ENCODE results near the gene CIDEB.

Gene CIDEB

GRCh38 chr14:24279301-24280186 is 28.2 kb downstream of the CIDEB start:
- Histone ChIP-seq H4K20me1 (ENCODE audit: insufficient read depth, low read length) (no peaks in the 10 kb centered on the region), H3K27ac (ENCODE audit: low read length) (no peak overlapping the region), H3K27me3 (replicated peaks; ENCODE audit: insufficient read depth, low read length) (no peaks in the 10 kb centered on the region), H3K4me2 (ENCODE audit: low read depth, low read length) (no peak overlapping the region), H2AFZ (ENCODE audit: low read length) (0 out of 2 replicates have a peak overlapping the region, but pooled peaks have one; percentile 27), H3K79me2 (ENCODE audit: low read length) (no peaks in the 10 kb centered on the region), H3K36me3 (replicated peaks; ENCODE audit: insufficient read depth, low read length) (no peaks in the 10 kb centered on the region), H3K4me3 (ENCODE audit: low read length) (no peak overlapping the region), H3K9ac (ENCODE audit: low read length) (no peak overlapping the region), H3F3A (ENCODE audit: insufficient read depth, low read length) (no peaks in the 10 kb centered on the region), H3K9me3 (replicated peaks; ENCODE audit: insufficient read depth, low read length) (no peaks in the 10 kb centered on the region), H3K9me2 (replicated peaks; ENCODE audit: insufficient read depth, low read length) (no peaks in the 10 kb centered on the region), H3K4me1 (ENCODE audit: low read length) (peaks cover 7% of the 10 kb centered on the region; the same call in 1 of the 2 replicates)
- DNase-seq = no peak
- TF ChIP-seq EZH2phosphoT487 (IDR thresholded peaks at IDR 0.05; ENCODE audit: low read length) = no peak
- TF ChIP-seq, protein P1, sequence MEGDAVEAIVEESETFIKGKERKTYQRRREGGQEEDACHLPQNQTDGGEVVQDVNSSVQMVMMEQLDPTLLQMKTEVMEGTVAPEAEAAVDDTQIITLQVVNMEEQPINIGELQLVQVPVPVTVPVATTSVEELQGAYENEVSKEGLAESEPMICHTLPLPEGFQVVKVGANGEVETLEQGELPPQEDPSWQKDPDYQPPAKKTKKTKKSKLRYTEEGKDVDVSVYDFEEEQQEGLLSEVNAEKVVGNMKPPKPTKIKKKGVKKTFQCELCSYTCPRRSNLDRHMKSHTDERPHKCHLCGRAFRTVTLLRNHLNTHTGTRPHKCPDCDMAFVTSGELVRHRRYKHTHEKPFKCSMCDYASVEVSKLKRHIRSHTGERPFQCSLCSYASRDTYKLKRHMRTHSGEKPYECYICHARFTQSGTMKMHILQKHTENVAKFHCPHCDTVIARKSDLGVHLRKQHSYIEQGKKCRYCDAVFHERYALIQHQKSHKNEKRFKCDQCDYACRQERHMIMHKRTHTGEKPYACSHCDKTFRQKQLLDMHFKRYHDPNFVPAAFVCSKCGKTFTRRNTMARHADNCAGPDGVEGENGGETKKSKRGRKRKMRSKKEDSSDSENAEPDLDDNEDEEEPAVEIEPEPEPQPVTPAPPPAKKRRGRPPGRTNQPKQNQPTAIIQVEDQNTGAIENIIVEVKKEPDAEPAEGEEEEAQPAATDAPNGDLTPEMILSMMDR (IDR thresholded peaks at IDR 0.05; ENCODE audit: low read length) = no peak; the same call in 1 of the 2 replicates
- TF ChIP-seq EZH2 (optimal IDR thresholded peaks at IDR 0.05; ENCODE audit: low read depth, low read length) = no peak

DNA sequence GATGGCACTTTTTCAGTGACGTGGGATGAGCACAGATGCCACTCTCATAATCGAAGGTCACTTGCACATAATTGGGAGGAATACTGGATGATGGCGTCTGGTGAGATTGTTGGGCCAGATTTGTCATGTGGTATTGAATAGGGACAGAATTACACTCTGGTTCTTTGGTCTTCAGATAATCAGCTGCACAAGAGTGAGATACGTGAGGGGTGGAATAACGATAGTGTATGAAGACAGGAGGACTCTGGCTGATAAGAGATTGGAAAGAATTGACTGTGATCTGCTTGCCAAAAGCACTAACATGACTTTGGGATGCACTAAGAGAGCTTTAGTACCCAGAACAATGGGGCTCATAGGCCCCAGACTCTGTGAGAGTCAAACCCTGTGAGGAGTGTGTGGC is 29.4 kb downstream of the CIDEB start:
- H3K4me2 ChIP-seq (ENCODE audit: low read depth, low read length) = no peak overlapping the region
- peaks cover 15% of the 10 kb centered on the region for H3K4me1 ChIP-seq (ENCODE audit: low read length)
- H3K4me3 ChIP-seq (ENCODE audit: low read length) = no peak overlapping the region
- H3K27ac ChIP-seq (ENCODE audit: low read length) = no peak overlapping the region
- H2AFZ ChIP-seq (ENCODE audit: low read length) = no peak overlapping the region
- H3K9me2 ChIP-seq (replicated peaks; ENCODE audit: insufficient read depth, low read length) = no peaks in the 10 kb centered on the region
- no peaks in the 10 kb centered on the region for H3K27me3 ChIP-seq (replicated peaks; ENCODE audit: insufficient read depth, low read length)
- no peak overlapping the region for H3K9ac ChIP-seq (ENCODE audit: low read length)
- no peak for DNase-seq
- TF ChIP-seq, protein P1 (IDR thresholded peaks at IDR 0.05; ENCODE audit: low read length) = no peak
- no peak for TF ChIP-seq EZH2phosphoT487 (IDR thresholded peaks at IDR 0.05; ENCODE audit: low read length)
- no peak for TF ChIP-seq EZH2 (optimal IDR thresholded peaks at IDR 0.05; ENCODE audit: low read depth, low read length)
- no peaks in the 10 kb centered on the region for H3K9me3 ChIP-seq (replicated peaks; ENCODE audit: insufficient read depth, low read length)
- H3K36me3 ChIP-seq (replicated peaks; ENCODE audit: insufficient read depth, low read length) = no peaks in the 10 kb centered on the region
- H3K79me2 ChIP-seq (ENCODE audit: low read length) = no peaks in the 10 kb centered on the region
- H3F3A ChIP-seq (ENCODE audit: insufficient read depth, low read length) = 0 out of 2 replicates have a peak, but pooled peaks cover 6% of the 10 kb centered on the region
- H4K20me1 ChIP-seq (ENCODE audit: insufficient read depth, low read length) = no peaks in the 10 kb centered on the region

GRCh38 chr14:24277606-24278321 is 30.0 kb downstream of the CIDEB start:
- no peaks in the 10 kb centered on the region for H4K20me1 ChIP-seq (ENCODE audit: insufficient read depth, low read length)
- no peak overlapping the region for H2AFZ ChIP-seq (ENCODE audit: low read length)
- no peaks in the 10 kb centered on the region for H3K79me2 ChIP-seq (ENCODE audit: low read length)
- H3K9ac ChIP-seq (ENCODE audit: low read length) = no peak overlapping the region
- H3K4me3 ChIP-seq (ENCODE audit: low read length) = no peak overlapping the region
- DNase-seq = no peak
- H3K27me3 ChIP-seq (replicated peaks; ENCODE audit: insufficient read depth, low read length) = no peaks in the 10 kb centered on the region
- 0 out of 2 replicates have a peak, but pooled peaks cover 6% of the 10 kb centered on the region for H3F3A ChIP-seq (ENCODE audit: insufficient read depth, low read length)
- no peaks in the 10 kb centered on the region for H3K36me3 ChIP-seq (replicated peaks; ENCODE audit: insufficient read depth, low read length)
- no peak overlapping the region for H3K27ac ChIP-seq (ENCODE audit: low read length)
- H3K4me2 ChIP-seq (ENCODE audit: low read depth, low read length) = no peak overlapping the region
- peaks cover 16% of the 10 kb centered on the region for H3K4me1 ChIP-seq (ENCODE audit: low read length)
- H3K9me2 ChIP-seq (replicated peaks; ENCODE audit: insufficient read depth, low read length) = no peaks in the 10 kb centered on the region
- TF ChIP-seq, protein P1 (IDR thresholded peaks at IDR 0.05; ENCODE audit: low read length) = no peak
- TF ChIP-seq EZH2phosphoT487 (IDR thresholded peaks at IDR 0.05; ENCODE audit: low read length) (no peak), EZH2 (optimal IDR thresholded peaks at IDR 0.05; ENCODE audit: low read depth, low read length) (no peak)
- H3K9me3 ChIP-seq (replicated peaks; ENCODE audit: insufficient read depth, low read length) = no peaks in the 10 kb centered on the region

Measured in MM.1S (cell line).